Measurements from ENCODE around the gene SLC9A9. TPM values are rescaled to one million over a fixed set of nuclear protein-coding genes. Genes with fewer than 3 reads are reported as not detected.

The SLC9A9 gene
- total and polyA plus RNA-seq, 2 donors (not counting 1 experiment from before 2014, with no cell fraction given) = 14.3 to 74.0 TPM

- no peaks in the 10 kb centered on the region for H3K27me3 ChIP-seq (ENCODE audit: control insufficient read depth, insufficient read depth, low read length)
- TF ChIP-seq EZH2 (IDR thresholded peaks at IDR 0.05; ENCODE audit: low read length, missing control alignments) (no peak), CTCF (conservative IDR thresholded peaks at IDR 0.05 in 1 of 2, IDR thresholded peaks at IDR 0.05 in 1 of 2; ENCODE audit: low read depth in 1 of 2, low read length in 2 of 2) (no peak)
- H3K9ac ChIP-seq (ENCODE audit: insufficient read depth, low read length) = no peak overlapping the region
- DNase-seq (ENCODE audit: low read depth in 2 of 2) = no peak
- H3K4me2 ChIP-seq (ENCODE audit: extremely low read depth, insufficient read depth, low read length) = no peak overlapping the region
- no peak overlapping the region for H3K27ac ChIP-seq (ENCODE audit: insufficient read depth, low read length)
- no peaks in the 10 kb centered on the region for H3K9me3 ChIP-seq (ENCODE audit: control insufficient read depth, insufficient read depth, low read depth, low read length)
- no peak overlapping the region for H2AFZ ChIP-seq (ENCODE audit: low read length)
- H3K4me3 ChIP-seq (replicated peaks in 1 of 4; ENCODE audit: control extremely low read depth in 1 of 4, insufficient read depth in 1 of 4, low read depth in 3 of 4, low read length in 4 of 4) = no peak overlapping the region
- no peaks in the 10 kb centered on the region for H3K79me2 ChIP-seq (ENCODE audit: control insufficient read depth, insufficient read depth, low read length)
- no peaks in the 10 kb centered on the region for H3K4me1 ChIP-seq (ENCODE audit: control insufficient read depth, extremely low read depth, insufficient read depth, low read length)
- H4K20me1 ChIP-seq (ENCODE audit: control insufficient read depth, extremely low read depth, insufficient read depth, low read length) = no peaks in the 10 kb centered on the region
- H3K36me3 ChIP-seq (ENCODE audit: control insufficient read depth, insufficient read depth, low read length) = no peaks in the 10 kb centered on the region
These were observed 589.6 kb downstream of the SLC9A9 start for GRCh38 chr3:143258692-143259091.

- TF ChIP-seq EZH2 (IDR thresholded peaks at IDR 0.05; ENCODE audit: low read length, missing control alignments) (no peak), CTCF (conservative IDR thresholded peaks at IDR 0.05 in 1 of 2, IDR thresholded peaks at IDR 0.05 in 1 of 2; ENCODE audit: low read depth in 1 of 2, low read length in 2 of 2) (no peak)
- H3K4me1 ChIP-seq (ENCODE audit: control insufficient read depth, extremely low read depth, insufficient read depth, low read length) = no peaks in the 10 kb centered on the region
- H4K20me1 ChIP-seq (ENCODE audit: control insufficient read depth, extremely low read depth, insufficient read depth, low read length) = no peaks in the 10 kb centered on the region
- H3K27ac ChIP-seq (ENCODE audit: insufficient read depth, low read length) = no peak overlapping the region
- no peak overlapping the region for H3K4me2 ChIP-seq (ENCODE audit: extremely low read depth, insufficient read depth, low read length)
- no peak overlapping the region for H3K4me3 ChIP-seq (replicated peaks in 1 of 4; ENCODE audit: control extremely low read depth in 1 of 4, insufficient read depth in 1 of 4, low read depth in 3 of 4, low read length in 4 of 4)
- no peak for DNase-seq (ENCODE audit: low read depth in 2 of 2)
- no peak overlapping the region for H3K9ac ChIP-seq (ENCODE audit: insufficient read depth, low read length)
- no peak overlapping the region for H2AFZ ChIP-seq (ENCODE audit: low read length)
- H3K27me3 ChIP-seq (ENCODE audit: control insufficient read depth, insufficient read depth, low read length) = no peaks in the 10 kb centered on the region
- no peaks in the 10 kb centered on the region for H3K36me3 ChIP-seq (ENCODE audit: control insufficient read depth, insufficient read depth, low read length)
- H3K9me3 ChIP-seq (ENCODE audit: control insufficient read depth, insufficient read depth, low read depth, low read length) = no peaks in the 10 kb centered on the region
- no peaks in the 10 kb centered on the region for H3K79me2 ChIP-seq (ENCODE audit: control insufficient read depth, insufficient read depth, low read length)
These were observed 591.9 kb downstream of the SLC9A9 start for GRCh38 chr3:143256416-143256815.

- Histone ChIP-seq H3K79me2 (ENCODE audit: control insufficient read depth, insufficient read depth, low read length) (no peaks in the 10 kb centered on the region), H3K36me3 (ENCODE audit: control insufficient read depth, insufficient read depth, low read length) (no peaks in the 10 kb centered on the region), H3K27ac (ENCODE audit: insufficient read depth, low read length) (no peak overlapping the region), H3K9ac (ENCODE audit: insufficient read depth, low read length) (no peak overlapping the region), H3K4me2 (ENCODE audit: extremely low read depth, insufficient read depth, low read length) (no peak overlapping the region), H3K9me3 (ENCODE audit: control insufficient read depth, insufficient read depth, low read depth, low read length) (no peaks in the 10 kb centered on the region), H3K27me3 (ENCODE audit: control insufficient read depth, insufficient read depth, low read length) (no peaks in the 10 kb centered on the region), H2AFZ (ENCODE audit: low read length) (no peak overlapping the region), H3K4me3 (replicated peaks in 1 of 4; ENCODE audit: control extremely low read depth in 1 of 4, insufficient read depth in 1 of 4, low read depth in 3 of 4, low read length in 4 of 4) (no peak overlapping the region), H4K20me1 (ENCODE audit: control insufficient read depth, extremely low read depth, insufficient read depth, low read length) (no peaks in the 10 kb centered on the region), H3K4me1 (ENCODE audit: control insufficient read depth, extremely low read depth, insufficient read depth, low read length) (no peaks in the 10 kb centered on the region)
- TF ChIP-seq CTCF (conservative IDR thresholded peaks at IDR 0.05 in 1 of 2, IDR thresholded peaks at IDR 0.05 in 1 of 2; ENCODE audit: low read depth in 1 of 2, low read length in 2 of 2) (no peak), EZH2 (IDR thresholded peaks at IDR 0.05; ENCODE audit: low read length, missing control alignments) (no peak)
- DNase-seq (ENCODE audit: low read depth in 2 of 2) = no peak
These were observed 592.5 kb downstream of the SLC9A9 start for GRCh38 chr3:143255739-143256138.

Data from fibroblast of lung (primary cell).